Endothelial cell of umbilical vein (primary cell): ENCODE results near the gene ZNF587B. TPM values are rescaled to one million over a fixed set of nuclear protein-coding genes. Genes with fewer than 3 reads are reported as not detected.

Experiments used
- BruUV-seq: library from RNA; stranded (reverse); fragments of 400-500 nt; replicated peaks from 2 replicates; lab custom pipeline; 2021; lab: Mats Ljungman, UMichigan
- CTCF ChIA-PET: fragments of 300-600, 350-600 bp; sonication (Branson Sonifier 250); formaldehyde crosslinking; loops from one replicate; lab custom pipeline; 2021; ENCODE audit warnings: antibody characterized with exemption, inconsistent platforms; lab: Charles Lee
- POLR2A ChIA-PET: fragments of 300-600, 350-600 bp; sonication (Branson Sonifier 250); formaldehyde crosslinking; loops from one replicate; lab custom pipeline; 2021; ENCODE audit warnings: antibody characterized with exemption, inconsistent platforms; lab: Charles Lee
- DNase-seq: peaks from one replicate; pipeline ENCODE4 v3.0.0-alpha.2; 2011; ENCODE audit warnings: low read depth, low spot score
- FAIRE-seq: peaks from 2 replicates; lab custom pipeline; 2011; peaks lifted over from hg19 to GRCh38; lab: Jason Lieb, UNC
- H2AFZ ChIP-seq: 2 replicates; pipeline ENCODE4 v1.6.0; 2012; ENCODE audit warnings: low read depth, low read length, control low read depth, inconsistent platforms
- H3K27ac ChIP-seq: 2 replicates; pipeline ENCODE4 v1.5.1; 2011; ENCODE audit warnings: low read depth, mild to moderate bottlenecking, control low read depth, low read length, moderate library complexity; ENCODE audit not compliant: insufficient read depth
- H3K27me3 ChIP-seq, 2 experiments: 2 replicates each; pipeline versions ENCODE4 v1.6.0 to v1.6.1; 2011; ENCODE audit warnings: low read length in 2 of 2, mixed read lengths in 1 of 2; ENCODE audit not compliant: control insufficient read depth in 2 of 2, insufficient read depth in 2 of 2
- H3K36me3 ChIP-seq, 2 experiments: 2 replicates in 1 of 2; 3 replicates in 1 of 2; pipeline ENCODE4 v1.5.1; 2011; ENCODE audit warnings: low read length in 2 of 2, mild to moderate bottlenecking in 1 of 2, moderate library complexity in 1 of 2; ENCODE audit not compliant: control insufficient read depth in 2 of 2, insufficient read depth in 2 of 2; ENCODE audit errors: extremely low read depth in 1 of 2
- H3K4me1 ChIP-seq: 3 replicates; pipeline ENCODE4 v1.5.1; 2011; ENCODE audit warnings: mild to moderate bottlenecking, low read length; ENCODE audit not compliant: control insufficient read depth, insufficient read depth; ENCODE audit errors: extremely low read depth
- H3K4me2 ChIP-seq: 2 replicates; pipeline ENCODE4 v1.6.1; 2011; ENCODE audit warnings: low read length, control low read depth, mixed read lengths; ENCODE audit not compliant: insufficient read depth
- H3K4me3 ChIP-seq, 3 experiments: fragments of 200-600 bp in 1 of 3; sonication (generic), shearing (Covaris generic) in 1 of 3; replicated peaks in 1 of 3; 2 replicates each; pipeline ENCODE4 v1.5.1; 2011 to 2016; ENCODE audit warnings: control low read depth in 3 of 3, low read length in 3 of 3, mild to moderate bottlenecking in 2 of 3, inconsistent platforms in 1 of 3, low read depth in 1 of 3, moderate library complexity in 1 of 3; ENCODE audit not compliant: insufficient read depth in 1 of 3
- H3K79me2 ChIP-seq: 2 replicates; pipeline ENCODE4 v1.6.0; 2012; ENCODE audit warnings: low read length, inconsistent platforms; ENCODE audit not compliant: control insufficient read depth, insufficient read depth
- H3K9ac ChIP-seq: replicated peaks from 2 replicates; pipeline ENCODE3; 2011; ENCODE audit warnings: low read length, control low read depth; ENCODE audit not compliant: insufficient read depth; ENCODE audit errors: extremely low read depth
- H3K9me1 ChIP-seq: replicated peaks from 3 replicates; pipeline ENCODE4 v1.6.0; 2011; ENCODE audit warnings: mild to moderate bottlenecking, low read length; ENCODE audit not compliant: control insufficient read depth, insufficient read depth; ENCODE audit errors: extremely low read depth
- H3K9me3 ChIP-seq: replicated peaks from 2 replicates; pipeline ENCODE4 v1.5.1; 2012; ENCODE audit warnings: low read length, inconsistent platforms; ENCODE audit not compliant: control insufficient read depth, insufficient read depth
- H4K20me1 ChIP-seq: replicated peaks from 2 replicates; pipeline ENCODE3; 2011; ENCODE audit warnings: mild to moderate bottlenecking, low read length; ENCODE audit not compliant: control insufficient read depth, insufficient read depth; ENCODE audit errors: extremely low read depth
- EZH2 ChIP-seq: IDR thresholded peaks from 2 replicates; pipeline ENCODE4 v1.6.1; 2012; ENCODE audit warnings: borderline replicate concordance, low read depth, mild to moderate bottlenecking, moderate library complexity, low read length, inconsistent platforms; ENCODE audit not compliant: severe bottlenecking
- FOS ChIP-seq: IDR thresholded peaks from 2 replicates; pipeline ENCODE4 v1.6.1; 2011; ENCODE audit warnings: mild to moderate bottlenecking, low read length, moderate library complexity, borderline replicate concordance; ENCODE audit not compliant: insufficient read depth
- GATA2 ChIP-seq: IDR thresholded peaks from 2 replicates; pipeline ENCODE4 v1.7.0; 2011; ENCODE audit warnings: low read depth, mild to moderate bottlenecking, moderate library complexity, mixed read lengths, low read length; ENCODE audit not compliant: insufficient read length, insufficient read depth
- JUN ChIP-seq: IDR thresholded peaks from 2 replicates; pipeline ENCODE4 v1.6.1; 2011; ENCODE audit warnings: borderline replicate concordance, low read depth; ENCODE audit not compliant: insufficient read length, insufficient read depth
- MYC ChIP-seq: IDR thresholded peaks from one replicate; pipeline ENCODE4 v1.6.1; 2011; ENCODE audit warnings: mild to moderate bottlenecking, low read depth, low read length
- POLR2A ChIP-seq: IDR thresholded peaks from 2 replicates; pipeline ENCODE4 v1.6.1; 2012; ENCODE audit warnings: low read depth, mild to moderate bottlenecking, control low read depth, low read length
- POLR2AphosphoS5 ChIP-seq: IDR thresholded peaks from 2 replicates; pipeline ENCODE4 v1.6.1; 2012; ENCODE audit warnings: low read depth, mild to moderate bottlenecking, control low read depth, low read length, moderate library complexity; ENCODE audit not compliant: insufficient read depth
- dilution Hi-C: fragments of 300-500 bp; cut with MboI; formaldehyde crosslinking; loops from one replicate; pipeline ENCODE4 v1.15.0; 2019; ENCODE audit warnings: low sequenced_read_pairs; ENCODE audit not compliant: extremely low pct_ligation_motif_present
- intact Hi-C: fragments of 100-400 bp; cut with micrococcal nuclease; formaldehyde crosslinking; loops from one replicate; pipeline ENCODE4 v1.10.0; 2022
- polyA plus RNA-seq, 4 experiments: library from polyadenylated mRNA; depleted of rRNA in 3 of 4; stranded (reverse) in 3 of 4; unstranded in 1 of 4; fragments of >200 nt; gene quantifications; 2 replicates each; pipeline versions ENCODE4 v1.2.1 to v1.2.3, GENCODE V29; 2011 to 2012; ENCODE audit warnings: missing spikeins in 1 of 4
- total RNA-seq: library from RNA; stranded (reverse); gene quantifications from 2 replicates; pipeline ENCODE4 v1.2.3, GENCODE V29; 2021
- TF ChIP-seq, protein P1 (sequence below): IDR thresholded peaks from 2 replicates; pipeline ENCODE4 v1.6.1; 2011; ENCODE audit not compliant: insufficient read depth, insufficient read length
- TF ChIP-seq, protein P2 (sequence below), 2 donors: IDR thresholded peaks; 1 replicate in 1 of 2; 2 replicates in 1 of 2; pipeline ENCODE4 v1.5.1; 2011; ENCODE audit warnings: low read length in 2 of 2, mild to moderate bottlenecking in 2 of 2, moderate library complexity in 2 of 2, control low read depth in 1 of 2, inconsistent platforms in 1 of 2, low read depth in 1 of 2; ENCODE audit not compliant: insufficient read depth in 1 of 2; ENCODE audit errors: extremely low read depth in 1 of 2

The ZNF587B gene
- total and polyA plus RNA-seq, 2 donors (not counting 3 experiments of a cell fraction or from before 2014, with no cell fraction given), result 3.2 to 16.3 TPM

DNA sequence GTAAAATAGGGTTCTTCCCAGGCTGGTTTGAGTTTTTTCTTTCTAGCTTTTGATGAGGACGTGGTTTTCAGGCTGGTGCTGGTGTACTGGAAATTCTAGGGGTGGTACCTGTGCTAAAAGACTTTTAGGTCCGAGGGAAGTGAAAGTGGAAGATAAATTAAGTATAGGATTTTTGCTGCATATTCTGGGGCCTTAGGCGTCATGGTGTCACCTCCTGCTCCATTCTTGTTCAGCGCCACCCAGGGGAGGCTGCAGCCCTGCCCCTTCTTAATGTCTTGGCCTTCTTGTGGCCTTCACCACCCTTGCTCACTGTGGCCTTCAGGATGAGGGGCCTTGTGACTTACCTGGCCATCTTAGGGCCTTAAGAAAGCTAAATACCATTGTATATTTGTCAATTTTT is 27.8 kb upstream of the ZNF587B start:
- Histone ChIP-seq H3K27me3 (no peaks in the 10 kb centered on the region), H3K4me2 (no peak overlapping the region), H3K79me2 (no peaks in the 10 kb centered on the region), H2AFZ (no peak overlapping the region), H3K4me3 (no peak overlapping the region), H3K9me3 (no peaks in the 10 kb centered on the region), H3K9ac (no peak overlapping the region), H3K4me1 (peaks cover 26% of the 10 kb centered on the region), H3K27ac (no peak overlapping the region), H3K36me3 (no peaks in the 10 kb centered on the region), H4K20me1 (no peaks in the 10 kb centered on the region), H3K9me1 (no peaks in the 10 kb centered on the region)
- ChIA-PET POLR2A (no interaction called here), CTCF (interaction anchor here (1.0 to 3.1 kb wide), 2 partner anchors 13 to 17 kb away, joined by 4 to 8 read pairs; partner anchors contain the start of gene ZNF552)
- DNase-seq (no peak), FAIRE-seq (no peak)
- intact Hi-C loops (no loop called here), dilution Hi-C loops (no loop called here)
- no TSS peak for BruUV-seq
- no peak for TF ChIP-seq JUN
- no peak for TF ChIP-seq POLR2AphosphoS5
- no peak for TF ChIP-seq FOS
- TF ChIP-seq, protein P1, sequence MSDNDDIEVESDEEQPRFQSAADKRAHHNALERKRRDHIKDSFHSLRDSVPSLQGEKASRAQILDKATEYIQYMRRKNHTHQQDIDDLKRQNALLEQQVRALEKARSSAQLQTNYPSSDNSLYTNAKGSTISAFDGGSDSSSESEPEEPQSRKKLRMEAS, result no peak
- no peak for TF ChIP-seq EZH2

DNA sequence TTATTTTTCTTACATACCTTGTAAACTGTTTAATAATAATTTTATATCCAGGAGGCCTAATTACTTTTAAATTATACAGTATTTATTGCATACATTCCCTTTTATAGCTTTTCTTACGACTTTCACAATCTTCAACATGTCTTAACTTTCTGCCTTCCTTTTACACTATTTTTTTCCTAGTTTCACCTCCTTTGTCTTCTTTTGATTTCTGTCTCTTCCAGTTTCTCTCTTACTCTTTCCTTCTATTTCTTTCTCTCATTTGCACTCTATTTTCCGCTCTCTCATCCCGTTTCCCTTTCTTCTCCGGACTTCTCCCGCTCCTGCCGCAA is 26.9 kb upstream of the ZNF587B start:
- FAIRE-seq (no peak), DNase-seq (no peak)
- Histone ChIP-seq H3K79me2 (no peaks in the 10 kb centered on the region), H3K27ac (peak overlapping the region; percentile 69), H3K9ac (peak overlapping the region; percentile 56), H3K9me3 (no peaks in the 10 kb centered on the region), H3K36me3 (peaks cover 3 to 5% of the 10 kb centered on the region in 2 experiments), H3K4me3 (peak overlapping the region; percentile 41 to 78 (median 47)), H3K27me3 (no peaks in the 10 kb centered on the region), H3K4me2 (peak overlapping the region; percentile 74), H3K9me1 (no peaks in the 10 kb centered on the region), H4K20me1 (no peaks in the 10 kb centered on the region), H2AFZ (peak overlapping the region; percentile 63), H3K4me1 (peaks cover 26% of the 10 kb centered on the region)
- TF ChIP-seq GATA2, result no peak
- TF ChIP-seq POLR2AphosphoS5, result no peak
- no peak for TF ChIP-seq FOS
- TF ChIP-seq, protein P2, sequence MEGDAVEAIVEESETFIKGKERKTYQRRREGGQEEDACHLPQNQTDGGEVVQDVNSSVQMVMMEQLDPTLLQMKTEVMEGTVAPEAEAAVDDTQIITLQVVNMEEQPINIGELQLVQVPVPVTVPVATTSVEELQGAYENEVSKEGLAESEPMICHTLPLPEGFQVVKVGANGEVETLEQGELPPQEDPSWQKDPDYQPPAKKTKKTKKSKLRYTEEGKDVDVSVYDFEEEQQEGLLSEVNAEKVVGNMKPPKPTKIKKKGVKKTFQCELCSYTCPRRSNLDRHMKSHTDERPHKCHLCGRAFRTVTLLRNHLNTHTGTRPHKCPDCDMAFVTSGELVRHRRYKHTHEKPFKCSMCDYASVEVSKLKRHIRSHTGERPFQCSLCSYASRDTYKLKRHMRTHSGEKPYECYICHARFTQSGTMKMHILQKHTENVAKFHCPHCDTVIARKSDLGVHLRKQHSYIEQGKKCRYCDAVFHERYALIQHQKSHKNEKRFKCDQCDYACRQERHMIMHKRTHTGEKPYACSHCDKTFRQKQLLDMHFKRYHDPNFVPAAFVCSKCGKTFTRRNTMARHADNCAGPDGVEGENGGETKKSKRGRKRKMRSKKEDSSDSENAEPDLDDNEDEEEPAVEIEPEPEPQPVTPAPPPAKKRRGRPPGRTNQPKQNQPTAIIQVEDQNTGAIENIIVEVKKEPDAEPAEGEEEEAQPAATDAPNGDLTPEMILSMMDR (IDR thresholded peaks at IDR 0.05; ENCODE audit: extremely low read depth in 1 of 2, insufficient read depth in 1 of 2, low read depth in 1 of 2, low read length in 2 of 2), result no peak
- TF ChIP-seq POLR2A, result no peak
- TF ChIP-seq MYC, result no peak
- TF ChIP-seq JUN, result no peak
- TF ChIP-seq EZH2, result no peak
- TF ChIP-seq, protein P1, result no peak
- ChIA-PET POLR2A (no interaction called here), CTCF (interaction anchor here (1.0 to 3.1 kb wide), 2 partner anchors 12 to 16 kb away, joined by 3 to 8 read pairs; partner anchors contain the start of gene ZNF552)
- intact Hi-C loops (loop anchor here (1.0 kb wide), 2 partner anchors 11 to 34 kb away; partner anchors contain the start of genes ZNF552 and ZNF586), dilution Hi-C loops (no loop called here)
- BruUV-seq, result no TSS peak
